Measurements from ENCODE around the gene SMARCA2. TPM values are rescaled to one million over a fixed set of nuclear protein-coding genes. Genes with fewer than 3 reads are reported as not detected.

Gene SMARCA2
- total RNA-seq, 1 donor from 2014 or later = 4.2 TPM

GRCh38 chr9:2127486-2127885 lies 112.3 kb downstream of the SMARCA2 start:
- peaks cover 4% of the 10 kb centered on the region for H3K4me1 Mint-ChIP-seq
- H3K4me3 Mint-ChIP-seq = no peak overlapping the region
- TF ChIP-seq CTCF (IDR thresholded peaks at IDR 0.05) = no peak
- no peak for TF ChIP-seq EZH2phosphoT487 (IDR thresholded peaks at IDR 0.05)
- no peak for TF ChIP-seq EZH2 (IDR thresholded peaks at IDR 0.05)
- H3K27ac ChIP-seq = no peak overlapping the region
- no peaks in the 10 kb centered on the region for H4K20me1 ChIP-seq (ENCODE audit: low read depth)
- no peaks in the 10 kb centered on the region for H3K27me3 ChIP-seq
- H3K9me3 Mint-ChIP-seq = no peaks in the 10 kb centered on the region
- H3K27me3 Mint-ChIP-seq (ENCODE audit: insufficient read depth, low read depth) = no peaks in the 10 kb centered on the region
- no peak overlapping the region for H2AFZ ChIP-seq (replicated peaks)
- H3K27ac Mint-ChIP-seq = no peak overlapping the region
- H3K4me3 ChIP-seq = no peak overlapping the region
- H3K36me3 ChIP-seq = no peaks in the 10 kb centered on the region
- no peak overlapping the region for H3K9ac ChIP-seq
- no peak for DNase-seq (ENCODE audit: low spot score)
- H3K79me2 ChIP-seq (ENCODE audit: low read depth) = no peaks in the 10 kb centered on the region
- peaks cover 5% of the 10 kb centered on the region for H3K4me1 ChIP-seq
- H3F3A ChIP-seq (ENCODE audit: low read depth) = no peaks in the 10 kb centered on the region
- no peak overlapping the region for H3K4me2 ChIP-seq
- H3K9me3 ChIP-seq (ENCODE audit: low read depth) = no peaks in the 10 kb centered on the region
- H3K36me3 Mint-ChIP-seq = no peaks in the 10 kb centered on the region

- H3K4me1 ChIP-seq = peaks cover 5% of the 10 kb centered on the region
- Mint-ChIP-seq H3K9me3 (no peaks in the 10 kb centered on the region), H3K27me3 (ENCODE audit: insufficient read depth, low read depth) (no peaks in the 10 kb centered on the region), H3K4me3 (no peak overlapping the region), H3K27ac (peak overlapping the region; percentile 15), H3K4me1 (peaks cover 4% of the 10 kb centered on the region), H3K36me3 (no peaks in the 10 kb centered on the region)
- H3K27me3 ChIP-seq = no peaks in the 10 kb centered on the region
- no peaks in the 10 kb centered on the region for H4K20me1 ChIP-seq (ENCODE audit: low read depth)
- no peak overlapping the region for H3K9ac ChIP-seq
- no peak for DNase-seq (ENCODE audit: low spot score)
- H3F3A ChIP-seq (ENCODE audit: low read depth) = no peaks in the 10 kb centered on the region
- peak overlapping the region; percentile 57 for H2AFZ ChIP-seq (replicated peaks)
- H3K36me3 ChIP-seq = no peaks in the 10 kb centered on the region
- no peak overlapping the region for H3K4me2 ChIP-seq
- TF ChIP-seq CTCF (IDR thresholded peaks at IDR 0.05) = no peak
- no peak for TF ChIP-seq EZH2 (IDR thresholded peaks at IDR 0.05)
- no peak for TF ChIP-seq EZH2phosphoT487 (IDR thresholded peaks at IDR 0.05)
- H3K4me3 ChIP-seq = no peak overlapping the region
- no peaks in the 10 kb centered on the region for H3K9me3 ChIP-seq (ENCODE audit: low read depth)
- no peak overlapping the region for H3K27ac ChIP-seq
- H3K79me2 ChIP-seq (ENCODE audit: low read depth) = no peaks in the 10 kb centered on the region
Measured at GRCh38 chr9:2128141-2128540, 113.0 kb downstream of the SMARCA2 start.

GRCh38 chr9:2128618-2129017 lies 113.5 kb downstream of the SMARCA2 start:
- Histone ChIP-seq H3K27ac (no peak overlapping the region), H4K20me1 (ENCODE audit: low read depth) (no peaks in the 10 kb centered on the region), H3K36me3 (no peaks in the 10 kb centered on the region), H3K79me2 (ENCODE audit: low read depth) (no peaks in the 10 kb centered on the region), H3K4me3 (no peak overlapping the region), H2AFZ (replicated peaks) (peak overlapping the region; percentile 57), H3K9ac (no peak overlapping the region), H3F3A (ENCODE audit: low read depth) (no peaks in the 10 kb centered on the region), H3K9me3 (ENCODE audit: low read depth) (no peaks in the 10 kb centered on the region), H3K27me3 (no peaks in the 10 kb centered on the region), H3K4me1 (peaks cover 5% of the 10 kb centered on the region), H3K4me2 (no peak overlapping the region)
- TF ChIP-seq CTCF (IDR thresholded peaks at IDR 0.05) (no peak), EZH2 (IDR thresholded peaks at IDR 0.05) (no peak), EZH2phosphoT487 (IDR thresholded peaks at IDR 0.05) (no peak)
- no peak for DNase-seq (ENCODE audit: low spot score)
- Mint-ChIP-seq H3K36me3 (no peaks in the 10 kb centered on the region), H3K9me3 (no peaks in the 10 kb centered on the region), H3K27me3 (ENCODE audit: insufficient read depth, low read depth) (no peaks in the 10 kb centered on the region), H3K4me3 (no peak overlapping the region), H3K27ac (no peak overlapping the region), H3K4me1 (peaks cover 4% of the 10 kb centered on the region)
